Prostate gland (tissue), 2 donors: ENCODE data around the gene FAF2. TPM values are rescaled to one million over a fixed set of nuclear protein-coding genes. Genes with fewer than 3 reads are reported as not detected.

Experiments used
- DNase-seq: peaks from one replicate; pipeline ENCODE4 v3.0.0-alpha.2; 2019; ENCODE audit warnings: low spot score
- H3K27ac ChIP-seq, 2 donors: fragments of 200-600 bp; sonication (generic); 2 replicates each; pipeline ENCODE4 v1.5.1; 2017 to 2019
- H3K27me3 ChIP-seq: fragments of 200-600 bp; sonication (generic); replicated peaks from 2 replicates; pipeline ENCODE4 v1.5.1; 2019; ENCODE audit not compliant: insufficient read depth
- H3K36me3 ChIP-seq, 2 donors: fragments of 200-600 bp; sonication (generic); 1 replicate in 1 of 2; 2 replicates in 1 of 2; pipeline versions ENCODE4 v1.5.1 to v1.8.1; 2017 to 2019
- H3K4me1 ChIP-seq: fragments of 200-600 bp; sonication (generic); replicated peaks from 2 replicates; pipeline ENCODE4 v1.5.1; 2019
- H3K4me3 ChIP-seq, 2 donors: fragments of 200-600 bp; sonication (generic); 2 replicates each; pipeline ENCODE4 v1.5.1; 2017 to 2019
- H3K9me3 ChIP-seq: fragments of 200-600 bp; sonication (generic); 2 replicates; pipeline ENCODE4 v1.5.1; 2017
- POLR2A ChIP-seq: fragments of 450-650 bp; IDR thresholded peaks from one replicate; pipeline ENCODE4 v1.6.1; 2016; ENCODE audit warnings: antibody characterized with exemption, mild to moderate bottlenecking
- POLR2AphosphoS5 ChIP-seq: sonication (generic); formaldehyde crosslinking; IDR thresholded peaks from one replicate; pipeline ENCODE4 v1.6.1; 2017; ENCODE audit warnings: antibody characterized with exemption
- WGBS: methylation state at CpG from one replicate; pipeline ENCODE4 v1.1.5; 2018; 5-methylcytosine and 5-hydroxymethylcytosine counted together
- intact Hi-C: fragments of 100-400 bp; cut with DNase I; formaldehyde crosslinking; loops from one replicate; pipeline ENCODE4 v1.14.2; 2022
- total RNA-seq, 2 donors: library from RNA; depleted of rRNA; stranded (reverse); fragments of >200 nt; gene quantifications; one replicate each; pipeline ENCODE4 v1.1.0, GENCODE V29; 2016
- TF ChIP-seq, protein P1 (sequence below), 4 experiments: fragments of 200-600 bp in 2 of 4; fragments of 450-650 bp in 2 of 4; sonication (generic) in 2 of 4; IDR thresholded peaks; 1 replicate in 3 of 4; 2 replicates in 1 of 4; pipeline ENCODE4 v1.5.1; 2016 to 2019; ENCODE audit warnings: antibody characterized with exemption in 4 of 4, mild to moderate bottlenecking in 2 of 4, moderate library complexity in 2 of 4

Gene FAF2
- total RNA-seq, 2 donors from 2014 or later: 36.8 to 43.5 TPM

DNA sequence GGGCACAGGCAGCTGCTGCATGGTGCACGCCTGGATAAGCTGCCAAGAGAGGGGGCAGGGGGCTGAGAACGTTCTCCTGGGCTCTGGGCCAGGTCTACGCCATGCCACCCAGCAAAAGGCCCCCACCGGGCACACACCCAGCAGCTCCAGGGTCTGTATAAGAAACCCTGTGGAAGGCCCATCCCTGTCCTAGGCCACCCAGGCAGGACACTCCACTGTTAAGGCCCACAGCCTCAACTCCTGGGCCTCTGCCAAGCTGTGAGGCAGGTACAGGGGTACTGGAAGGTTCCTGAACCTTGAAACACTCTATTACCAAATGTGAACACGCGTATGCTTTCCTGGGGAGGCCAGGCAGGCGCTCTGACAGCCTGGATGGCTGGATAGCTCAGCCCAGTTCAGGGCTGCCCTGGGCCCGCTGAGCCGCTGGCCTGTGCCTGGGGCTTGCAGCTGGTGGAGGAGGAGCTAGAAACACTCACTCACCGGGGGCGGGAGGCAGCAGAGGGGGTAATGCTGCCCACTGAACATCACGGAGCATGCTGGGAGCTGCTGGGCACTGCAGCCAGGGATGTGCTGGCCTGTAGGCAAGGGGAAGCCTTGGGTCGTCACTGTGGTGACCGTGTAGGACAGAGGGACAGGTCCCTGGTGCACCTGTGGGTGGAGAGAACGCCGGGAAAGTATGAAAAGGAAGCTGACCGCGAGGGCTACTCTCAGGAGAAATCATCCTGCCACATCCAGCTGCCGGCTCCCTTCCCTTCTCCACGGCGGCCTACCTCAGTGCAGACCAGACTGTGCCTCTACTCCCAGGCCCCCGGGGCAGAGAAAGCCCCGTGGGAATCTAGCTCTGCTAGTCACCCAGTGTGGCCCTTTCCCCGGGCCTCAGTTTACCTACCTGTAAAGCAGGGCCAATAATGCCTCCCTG, 83.1 kb downstream of the FAF2 start:
- H3K4me1 ChIP-seq: peaks cover 14% of the 10 kb centered on the region
- intact Hi-C loops: no loop called here
- H3K9me3 ChIP-seq: no peaks in the 10 kb centered on the region
- H3K36me3 ChIP-seq: peaks cover 0 to 23% of the 10 kb centered on the region in 2 donors
- H3K27ac ChIP-seq: no peak overlapping the region
- TF ChIP-seq POLR2A (no peak), POLR2AphosphoS5 (no peak)
- TF ChIP-seq, protein P1, sequence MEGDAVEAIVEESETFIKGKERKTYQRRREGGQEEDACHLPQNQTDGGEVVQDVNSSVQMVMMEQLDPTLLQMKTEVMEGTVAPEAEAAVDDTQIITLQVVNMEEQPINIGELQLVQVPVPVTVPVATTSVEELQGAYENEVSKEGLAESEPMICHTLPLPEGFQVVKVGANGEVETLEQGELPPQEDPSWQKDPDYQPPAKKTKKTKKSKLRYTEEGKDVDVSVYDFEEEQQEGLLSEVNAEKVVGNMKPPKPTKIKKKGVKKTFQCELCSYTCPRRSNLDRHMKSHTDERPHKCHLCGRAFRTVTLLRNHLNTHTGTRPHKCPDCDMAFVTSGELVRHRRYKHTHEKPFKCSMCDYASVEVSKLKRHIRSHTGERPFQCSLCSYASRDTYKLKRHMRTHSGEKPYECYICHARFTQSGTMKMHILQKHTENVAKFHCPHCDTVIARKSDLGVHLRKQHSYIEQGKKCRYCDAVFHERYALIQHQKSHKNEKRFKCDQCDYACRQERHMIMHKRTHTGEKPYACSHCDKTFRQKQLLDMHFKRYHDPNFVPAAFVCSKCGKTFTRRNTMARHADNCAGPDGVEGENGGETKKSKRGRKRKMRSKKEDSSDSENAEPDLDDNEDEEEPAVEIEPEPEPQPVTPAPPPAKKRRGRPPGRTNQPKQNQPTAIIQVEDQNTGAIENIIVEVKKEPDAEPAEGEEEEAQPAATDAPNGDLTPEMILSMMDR (IDR thresholded peaks at IDR 0.05): no peak
- H3K4me3 ChIP-seq: no peak overlapping the region
- DNase-seq: no peak
- WGBS: 53% methylated on average over 24 of the region's 24 CpGs
- H3K27me3 ChIP-seq: no peaks in the 10 kb centered on the region

DNA sequence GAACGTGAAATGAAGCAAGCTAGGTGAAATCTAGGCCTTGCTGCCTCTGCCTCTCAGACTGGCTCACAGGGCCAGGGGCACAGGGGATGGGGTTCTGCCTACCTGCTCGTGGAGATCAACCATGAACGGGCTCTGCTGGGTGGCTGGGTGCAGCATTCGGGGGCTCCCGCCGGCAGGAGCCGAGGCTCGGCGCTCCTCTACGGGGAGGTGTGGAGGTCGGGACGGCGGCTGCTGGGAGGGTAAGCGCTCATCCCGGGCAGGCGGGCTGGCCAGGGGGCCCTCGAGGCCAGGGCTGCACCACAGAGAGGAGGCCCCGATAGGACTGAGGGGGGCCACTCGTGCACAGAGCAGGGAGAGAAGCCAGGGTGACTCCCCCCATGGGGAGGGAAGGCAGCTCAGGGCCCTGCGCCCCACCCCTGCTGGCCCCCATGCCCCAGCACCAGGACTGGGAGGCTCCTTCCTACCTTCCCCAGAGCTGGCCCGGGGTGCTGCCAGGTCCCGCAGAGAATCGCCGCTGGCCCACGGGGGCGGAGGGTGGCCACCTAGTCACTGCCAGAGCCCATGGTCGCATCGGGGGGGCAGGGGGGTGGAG, 83.8 kb downstream of the FAF2 start:
- Histone ChIP-seq H3K27ac (no peak overlapping the region), H3K4me1 (peaks cover 14% of the 10 kb centered on the region), H3K27me3 (no peaks in the 10 kb centered on the region), H3K36me3 (peaks cover 0 to 23% of the 10 kb centered on the region in 2 donors), H3K4me3 (no peak overlapping the region), H3K9me3 (no peaks in the 10 kb centered on the region)
- intact Hi-C loops: no loop called here
- DNase-seq: no peak
- TF ChIP-seq POLR2A (no peak), POLR2AphosphoS5 (no peak)
- TF ChIP-seq, protein P1 (IDR thresholded peaks at IDR 0.05): no peak
- WGBS: 84% methylated on average over 21 of the region's 28 CpGs

DNA sequence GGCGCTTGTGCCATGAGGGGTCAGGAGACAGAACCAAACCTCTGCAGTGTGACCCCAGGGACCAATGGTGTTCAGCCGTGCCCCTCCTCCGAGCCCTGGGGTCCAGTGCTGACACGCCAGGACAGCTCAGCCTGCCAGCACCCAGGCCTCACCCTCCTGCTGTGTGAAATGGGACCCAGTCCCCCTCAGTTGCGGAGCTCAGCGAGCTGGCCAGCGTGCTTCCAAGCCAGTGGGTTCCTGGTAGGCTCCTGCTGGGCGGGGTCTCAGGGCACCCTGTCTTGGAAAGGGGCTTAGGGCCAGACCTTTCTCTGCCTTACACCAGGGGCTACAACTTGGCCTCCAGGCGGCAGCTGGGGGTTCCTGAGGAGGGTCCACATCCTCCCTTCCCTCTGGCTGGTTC, 84.6 kb downstream of the FAF2 start:
- Histone ChIP-seq H3K4me1 (peaks cover 14% of the 10 kb centered on the region), H3K36me3 (peaks cover 0 to 23% of the 10 kb centered on the region in 2 donors), H3K9me3 (no peaks in the 10 kb centered on the region), H3K4me3 (no peak overlapping the region), H3K27me3 (no peaks in the 10 kb centered on the region), H3K27ac (no peak overlapping the region)
- intact Hi-C loops: no loop called here
- no peak for DNase-seq
- WGBS: 88% methylated on average over 8 of the region's 9 CpGs
- TF ChIP-seq, protein P1 (IDR thresholded peaks at IDR 0.05): no peak
- TF ChIP-seq POLR2A (no peak), POLR2AphosphoS5 (no peak)

DNA sequence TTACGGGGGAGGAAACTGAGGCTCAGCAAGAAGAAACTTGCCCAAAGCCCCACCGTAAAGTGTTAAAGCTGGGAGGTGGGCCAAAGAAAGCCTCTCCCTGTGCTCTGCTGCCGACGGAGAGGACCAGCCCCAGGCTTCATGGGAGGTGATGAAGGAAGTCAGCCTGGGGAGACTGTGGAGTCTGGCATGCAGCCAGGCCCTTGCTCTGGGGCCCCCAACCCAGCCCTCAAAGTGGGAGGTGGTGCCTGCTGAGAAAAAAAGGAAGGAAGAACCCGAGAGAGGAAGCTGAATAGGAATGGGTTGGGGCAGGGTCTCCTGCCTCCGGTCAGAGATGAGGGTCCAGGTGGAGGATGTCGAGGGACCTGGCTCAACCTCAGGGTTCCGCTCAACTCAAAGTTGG, 85.2 kb downstream of the FAF2 start:
- no peak overlapping the region for H3K27ac ChIP-seq
- TF ChIP-seq POLR2A (no peak), POLR2AphosphoS5 (no peak)
- TF ChIP-seq, protein P1 (IDR thresholded peaks at IDR 0.05): no peak
- H3K36me3 ChIP-seq: peaks cover 0 to 23% of the 10 kb centered on the region in 2 donors
- no peaks in the 10 kb centered on the region for H3K9me3 ChIP-seq
- no peak for DNase-seq
- WGBS: 20% methylated on average over 8 of the region's 8 CpGs
- H3K4me1 ChIP-seq: peaks cover 14% of the 10 kb centered on the region
- H3K4me3 ChIP-seq: no peak overlapping the region
- H3K27me3 ChIP-seq: no peaks in the 10 kb centered on the region
- intact Hi-C loops: no loop called here
